Measurements from ENCODE around the gene CACNA1B. TPM values are rescaled to one million over a fixed set of nuclear protein-coding genes. Genes with fewer than 3 reads are reported as not detected.

Gene CACNA1B
- total RNA-seq, 1 experiment from 2014 or later = 7.8 TPM

GRCh38 chr9:138068601-138069035 lies 191.0 kb downstream of the CACNA1B start:
- H2BK20ac ChIP-seq (ENCODE audit: low read depth, low read length, poor library complexity, severe bottlenecking) = no peak overlapping the region
- peaks cover 3% of the 10 kb centered on the region for H3K23me2 ChIP-seq (ENCODE audit: insufficient read length, low read depth, low read length, poor library complexity, severe bottlenecking)
- no peak overlapping the region for H2AFZ ChIP-seq (ENCODE audit: low read length)
- H2BK12ac ChIP-seq (ENCODE audit: insufficient read length, low read depth, low read length) = no peak overlapping the region
- no peak overlapping the region for H3K27ac Mint-ChIP-seq
- H2AK5ac ChIP-seq (ENCODE audit: insufficient read length, low read length) = no peak overlapping the region
- no peaks in the 10 kb centered on the region for H3K9me3 Mint-ChIP-seq
- no peak overlapping the region for H3K18ac ChIP-seq (ENCODE audit: insufficient read length, low read depth, low read length)
- no peak overlapping the region for H3T11ph ChIP-seq (ENCODE audit: low read length)
- no peaks in the 10 kb centered on the region for H3K79me1 ChIP-seq (ENCODE audit: insufficient read depth, low read depth, low read length, poor library complexity, severe bottlenecking)
- no peak overlapping the region for H3K4me3 Mint-ChIP-seq
- no peaks in the 10 kb centered on the region for H3K79me2 ChIP-seq (ENCODE audit: insufficient read depth, low read length)
- no peak overlapping the region for H3K9ac ChIP-seq (ENCODE audit: extremely low read depth, insufficient read length, low read length)
- H3K9me3 ChIP-seq (ENCODE audit: control insufficient read depth, low read depth, low read length) = peaks cover 4% of the 10 kb centered on the region
- no peak for TF ChIP-seq CTCF (conservative IDR thresholded peaks at IDR 0.05)
- H2BK5ac ChIP-seq (ENCODE audit: insufficient read length, low read length) = no peak overlapping the region
- peaks cover 1% of the 10 kb centered on the region; the same call in 1 of the 2 replicates for H3K27me3 Mint-ChIP-seq (ENCODE audit: low read depth)
- no peak overlapping the region; the same call in 1 of the 2 replicates for H2BK15ac ChIP-seq (ENCODE audit: low read depth, low read length)
- no peak overlapping the region for H2BK120ac ChIP-seq (ENCODE audit: low read depth, low read length, poor library complexity, severe bottlenecking)
- H3K23ac ChIP-seq (ENCODE audit: insufficient read length, low read depth, low read length) = no peak overlapping the region
- no peak overlapping the region for H3K4ac ChIP-seq (ENCODE audit: low read depth, low read length)
- H3K4me1 Mint-ChIP-seq = peaks cover 47 to 48% of the 10 kb centered on the region in 2 experiments
- no CpG with 5 or more reads among the region's 9 CpGs for WGBS (ENCODE audit: extremely low coverage, insufficient read length, low lambda C conversion rate)
- H3K27ac ChIP-seq (ENCODE audit: insufficient read length, low read depth, low read length) = no peak overlapping the region
- H4K8ac ChIP-seq (replicated peaks; ENCODE audit: insufficient read length, low read depth, low read length) = no peak overlapping the region
- peak overlapping the region; percentile 58 for H3K14ac ChIP-seq (ENCODE audit: insufficient read depth, low read length)
- H4K91ac ChIP-seq (ENCODE audit: insufficient read length, low read depth, low read length) = no peak overlapping the region
- peaks cover 3% of the 10 kb centered on the region; the same call in 1 of the 2 replicates for H3K4me1 ChIP-seq (ENCODE audit: insufficient read depth, low read length)
- H3K56ac ChIP-seq (ENCODE audit: insufficient read length, low read depth, low read length) = no peak overlapping the region
- no peaks in the 10 kb centered on the region for H4K20me1 ChIP-seq (ENCODE audit: control insufficient read depth, insufficient read depth, insufficient read length)
- DNase-seq = peak; percentile 39
- H3K27me3 ChIP-seq (ENCODE audit: insufficient read depth, low read length) = no peaks in the 10 kb centered on the region
- peaks cover 0 to 6% (median 6%) of the 10 kb centered on the region in 3 experiments; a peak in 6 of 7 replicates for H3K36me3 Mint-ChIP-seq (ENCODE audit: insufficient read depth in 1 of 3, low read depth in 3 of 3)
- H4K5ac ChIP-seq (ENCODE audit: insufficient read length, low read depth, low read length) = no peak overlapping the region
- no peak overlapping the region for H3K4me2 ChIP-seq (ENCODE audit: insufficient read depth, insufficient read length, low read length)
